GM23248 (cell line): ENCODE data around the gene ATP8A1. TPM values are rescaled to one million over a fixed set of nuclear protein-coding genes. Genes with fewer than 3 reads are reported as not detected.
"Not testable (repeated sequence)": the region's sequence is repeated elsewhere in the genome, so short reads cannot be mapped to it uniquely, and the experiment has no call there.

ENCODE experiments used
- DNase-seq: peaks from one replicate; pipeline ENCODE4 v3.0.0-alpha.2; 2015
- H2AFZ ChIP-seq: fragments of 200-600 bp; sonication (generic); 2 replicates; pipeline ENCODE4 v1.6.1; 2016; ENCODE audit warnings: antibody characterized with exemption
- H3F3A ChIP-seq: fragments of 200-600 bp; sonication (generic); 2 replicates; pipeline ENCODE4 v1.6.1; 2016; ENCODE audit warnings: mild to moderate bottlenecking, antibody characterized with exemption, mixed run types; ENCODE audit not compliant: insufficient read depth
- H3K27ac ChIP-seq: fragments of 200-600 bp; sonication (generic); 2 replicates; pipeline ENCODE4 v1.5.1; 2016; ENCODE audit warnings: mild to moderate bottlenecking
- H3K27me3 ChIP-seq: fragments of 200-600 bp; sonication (generic); replicated peaks from 2 replicates; pipeline ENCODE4 v1.6.1; 2016; ENCODE audit warnings: mild to moderate bottlenecking; ENCODE audit not compliant: insufficient read depth
- H3K36me3 ChIP-seq: fragments of 200-600 bp; sonication (generic); 2 replicates; pipeline ENCODE4 v1.6.1; 2016; ENCODE audit warnings: low read depth, mild to moderate bottlenecking
- H3K4me1 ChIP-seq: fragments of 200-600 bp; sonication (generic); 2 replicates; pipeline ENCODE4 v1.6.1; 2016; ENCODE audit warnings: mild to moderate bottlenecking; ENCODE audit not compliant: insufficient read depth
- H3K4me2 ChIP-seq: fragments of 200-600 bp; sonication (generic); one replicate; pipeline ENCODE4 v1.6.1; 2016; ENCODE audit warnings: mild to moderate bottlenecking; ENCODE audit not compliant: unreplicated experiment
- H3K4me3 ChIP-seq: fragments of 200-600 bp; sonication (generic); 2 replicates; pipeline ENCODE4 v1.5.1; 2016; ENCODE audit warnings: mild to moderate bottlenecking
- H3K79me2 ChIP-seq: fragments of 200-600 bp; sonication (generic); 2 replicates; pipeline ENCODE4 v1.6.1; 2016; ENCODE audit warnings: mild to moderate bottlenecking; ENCODE audit not compliant: insufficient read depth
- H3K9ac ChIP-seq: fragments of 200-600 bp; sonication (generic); 2 replicates; pipeline ENCODE4 v1.6.1; 2016; ENCODE audit warnings: mild to moderate bottlenecking
- H3K9me2 ChIP-seq: fragments of 200-600 bp; sonication (generic); 2 replicates; pipeline ENCODE4 v1.6.1; 2016; ENCODE audit warnings: mixed run types, mild to moderate bottlenecking, moderate library complexity; ENCODE audit not compliant: insufficient read depth
- H3K9me3 ChIP-seq: fragments of 200-600 bp; sonication (generic); one replicate; pipeline ENCODE4 v1.6.1; 2017; ENCODE audit warnings: low read depth
- H4K20me1 ChIP-seq: fragments of 200-600 bp; sonication (generic); 2 replicates; pipeline ENCODE4 v1.6.0; 2016; ENCODE audit not compliant: insufficient read depth
- EZH2 ChIP-seq: fragments of 200-600 bp; sonication (generic); IDR thresholded peaks from 2 replicates; pipeline ENCODE4 v1.6.1; 2018; ENCODE audit warnings: antibody characterized with exemption, mild to moderate bottlenecking; ENCODE audit not compliant: insufficient read depth, poor library complexity, severe bottlenecking
- EZH2phosphoT487 ChIP-seq: fragments of 200-600 bp; sonication (generic); IDR thresholded peaks from 2 replicates; pipeline ENCODE4 v1.6.1; 2018; ENCODE audit warnings: antibody characterized with exemption, moderate library complexity, mild to moderate bottlenecking, low read depth; ENCODE audit not compliant: insufficient read depth
- WGBS, 2 experiments: methylation state at CpG; one replicate each; pipeline ENCODE4 v1.1.6; 2015 to 2017; ENCODE audit warnings: low lambda C conversion rate in 2 of 2, low coverage in 1 of 2; ENCODE audit errors: missing lambda C conversion rate in 2 of 2; 5-methylcytosine and 5-hydroxymethylcytosine counted together
- in situ Hi-C: fragments of 300-500 bp; cut with MboI; formaldehyde crosslinking; loops from 2 replicates; pipeline ENCODE4 v1.15.0; 2020
- polyA plus RNA-seq: library from polyadenylated mRNA; unstranded; fragments of >200 nt; fragmentation: Nextera tagmentation; extraction: Ambion mirVana; gene quantifications from 2 replicates; pipeline ENCODE4 v1.2.1, GENCODE V29; 2016
- total RNA-seq: library from RNA; depleted of rRNA; stranded (reverse); fragments of >200 nt; shearing (Covaris generic); gene quantifications from 2 replicates; pipeline ENCODE4 v1.2.3, GENCODE V29; 2014

The ATP8A1 gene
- total and polyA plus RNA-seq, 2 experiments from 2014 or later = 0.11 to 0.13 TPM

DNA sequence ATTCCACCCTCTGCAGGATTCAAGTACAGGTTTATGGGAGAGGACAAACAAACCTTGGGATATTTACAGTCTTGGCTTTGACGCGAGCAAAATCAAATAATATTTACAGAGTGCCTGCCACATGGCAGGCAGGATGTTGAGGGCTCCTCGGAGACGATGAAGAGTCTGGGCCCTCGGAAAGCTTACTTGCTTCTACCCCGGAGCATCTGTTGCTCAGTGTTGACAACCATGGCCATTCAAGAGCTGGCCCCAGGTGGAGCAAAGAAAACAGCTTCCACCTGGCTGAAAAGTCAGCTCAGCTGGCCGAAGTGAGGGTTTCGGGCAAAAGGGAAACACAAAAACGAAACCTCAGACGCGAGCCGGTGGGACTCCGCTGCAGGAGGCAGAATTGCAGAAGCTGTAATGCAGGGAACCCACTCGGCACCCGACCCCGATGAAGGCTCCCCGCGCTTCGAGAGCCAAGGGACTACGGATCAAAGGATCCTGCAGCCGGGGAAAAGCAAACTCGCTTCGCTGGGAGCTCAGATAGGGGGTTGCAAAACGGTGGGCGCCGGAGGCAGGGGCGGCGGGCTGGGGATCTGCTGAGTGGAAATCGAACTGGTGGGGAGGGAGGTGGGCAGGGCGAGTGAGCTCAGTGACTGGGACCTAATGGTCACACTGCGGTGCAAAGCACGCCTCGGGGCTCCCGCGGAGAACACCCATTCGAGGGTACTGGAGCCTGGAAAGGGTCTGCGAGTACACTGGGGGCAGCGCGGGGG lies 805 bp downstream of the ATP8A1 start:
- Histone ChIP-seq H3K9me2 (no peaks in the 10 kb centered on the region), H3K36me3 (no peaks in the 10 kb centered on the region), H3K79me2 (no peaks in the 10 kb centered on the region), H3K27ac (no peak overlapping the region), H2AFZ (peak overlapping the region; percentile 96), H3K4me3 (peak overlapping the region; percentile 82), H3K4me1 (peaks cover 10% of the 10 kb centered on the region), H3K4me2 (peak overlapping the region; percentile 93), H3K27me3 (no peaks in the 10 kb centered on the region), H4K20me1 (no peaks in the 10 kb centered on the region), H3K9ac (no peak overlapping the region), H3F3A (peaks cover 24% of the 10 kb centered on the region), H3K9me3 (no peaks in the 10 kb centered on the region)
- WGBS, 2 experiments = 8 to 12% methylated on average over 26 to 38 of the region's 39 CpGs
- in situ Hi-C loops = no loop called here
- TF ChIP-seq EZH2phosphoT487 (no peak), EZH2 (no peak)
- DNase-seq = peak; percentile 35

DNA sequence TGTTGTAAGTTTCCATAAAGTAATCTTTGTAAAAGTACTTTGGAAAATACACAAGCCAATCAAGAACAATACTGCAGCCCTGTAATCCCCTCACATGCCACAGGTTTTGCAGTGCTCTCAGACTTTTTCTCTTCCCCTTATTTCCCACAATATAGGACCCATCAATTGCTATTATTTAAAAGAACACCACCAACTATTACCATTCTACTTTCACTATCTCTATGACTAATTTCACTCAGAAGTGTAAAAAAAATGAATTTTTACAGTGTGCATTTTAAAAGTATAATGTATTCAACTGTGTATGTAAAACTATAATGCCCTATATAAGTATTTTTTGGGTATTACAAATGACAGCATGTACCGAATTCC lies 1.7 kb downstream of the ATP8A1 start:
- no peak overlapping the region for H3K4me3 ChIP-seq
- no peaks in the 10 kb centered on the region for H3K36me3 ChIP-seq
- H3F3A ChIP-seq = peaks cover 24% of the 10 kb centered on the region
- WGBS, 2 experiments = 94 to 95% methylated on average over 1 of the region's 1 CpG
- no peak overlapping the region for H3K9ac ChIP-seq
- no peak overlapping the region for H2AFZ ChIP-seq
- no peaks in the 10 kb centered on the region for H4K20me1 ChIP-seq
- TF ChIP-seq EZH2phosphoT487 (no peak), EZH2 (no peak)
- no peaks in the 10 kb centered on the region for H3K79me2 ChIP-seq
- H3K9me3 ChIP-seq = no peaks in the 10 kb centered on the region
- peak; percentile 10 for DNase-seq
- H3K27ac ChIP-seq = no peak overlapping the region
- peaks cover 10% of the 10 kb centered on the region for H3K4me1 ChIP-seq
- no peak overlapping the region for H3K4me2 ChIP-seq
- no peaks in the 10 kb centered on the region; the same call in 1 of the 2 replicates for H3K27me3 ChIP-seq
- in situ Hi-C loops = no loop called here
- no peaks in the 10 kb centered on the region for H3K9me2 ChIP-seq

- peaks cover 10% of the 10 kb centered on the region for H3K4me1 ChIP-seq
- DNase-seq = peak; percentile 87
- in situ Hi-C loops = no loop called here
- H3K36me3 ChIP-seq = no peaks in the 10 kb centered on the region
- H3K9ac ChIP-seq = no peak overlapping the region
- H3K9me3 ChIP-seq = no peaks in the 10 kb centered on the region
- peaks cover 24% of the 10 kb centered on the region for H3F3A ChIP-seq
- no peak overlapping the region for H3K4me3 ChIP-seq
- no peaks in the 10 kb centered on the region; the same call in 1 of the 2 replicates for H3K27me3 ChIP-seq
- no peaks in the 10 kb centered on the region for H3K79me2 ChIP-seq
- WGBS, 2 experiments = 48 to 66% methylated on average over 2 of the region's 2 CpGs
- H3K9me2 ChIP-seq = no peaks in the 10 kb centered on the region
- no peak overlapping the region for H3K27ac ChIP-seq
- H3K4me2 ChIP-seq = peak overlapping the region; percentile 5
- TF ChIP-seq EZH2 (no peak), EZH2phosphoT487 (no peak)
- no peak overlapping the region for H2AFZ ChIP-seq
- H4K20me1 ChIP-seq = no peaks in the 10 kb centered on the region
Observed at GRCh38 chr4:42654631-42655268, 2.2 kb downstream of the ATP8A1 start.

DNA sequence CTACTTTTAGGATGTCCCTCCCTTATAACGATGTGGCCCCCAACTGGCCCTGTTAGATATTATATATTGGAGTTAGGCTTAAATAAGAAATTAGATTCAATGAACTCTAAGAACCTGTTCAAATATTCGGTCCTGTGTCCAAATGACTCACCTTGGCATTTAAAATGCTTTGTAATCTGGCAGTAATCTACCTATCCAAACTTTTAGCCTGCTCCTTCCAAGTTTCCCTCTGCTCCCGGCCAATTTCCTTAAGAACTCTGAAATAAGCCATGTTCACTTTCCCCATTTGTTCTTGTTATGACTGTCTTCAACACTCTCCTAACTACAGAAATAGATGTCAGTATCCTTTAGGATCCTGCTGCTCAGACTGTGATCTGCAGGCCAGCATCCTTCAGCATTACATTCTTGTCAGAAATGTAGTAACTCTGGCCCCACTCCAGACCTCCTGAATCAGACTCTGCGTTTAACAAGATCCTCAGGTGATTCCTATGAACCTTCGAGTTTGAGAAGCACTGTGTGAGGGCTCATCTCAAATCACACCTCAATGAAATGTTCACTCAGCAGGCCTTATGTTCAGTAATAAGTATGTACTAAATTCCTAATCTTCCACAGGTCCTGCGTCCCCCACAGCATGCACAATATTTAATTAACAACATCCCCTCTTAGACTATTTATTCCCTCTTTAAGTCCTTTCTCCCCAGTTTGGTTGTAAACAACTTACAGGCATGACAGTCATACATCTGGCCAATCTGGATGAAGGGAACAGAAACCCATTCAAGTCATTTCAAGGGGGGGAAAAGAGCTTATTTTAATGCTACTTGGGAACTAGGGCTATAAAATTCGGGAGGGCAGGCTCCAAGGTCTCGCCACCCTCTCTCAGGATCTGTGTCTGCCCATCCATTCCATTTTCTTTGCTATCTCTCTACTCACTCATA lies 3.0 kb downstream of the ATP8A1 start:
- H3K4me2 ChIP-seq = no peak overlapping the region
- no peak for DNase-seq
- no peak overlapping the region for H3K27ac ChIP-seq
- H3K79me2 ChIP-seq = no peaks in the 10 kb centered on the region
- no peaks in the 10 kb centered on the region for H3K9me3 ChIP-seq
- H3K4me1 ChIP-seq = peaks cover 10% of the 10 kb centered on the region
- no peak overlapping the region for H3K4me3 ChIP-seq
- no peaks in the 10 kb centered on the region for H3K9me2 ChIP-seq
- WGBS, 2 experiments = 81 to 84% methylated on average over 8 of the region's 8 CpGs
- H4K20me1 ChIP-seq = no peaks in the 10 kb centered on the region
- peaks cover 3% of the 10 kb centered on the region; the same call in 1 of the 2 replicates for H3K27me3 ChIP-seq
- TF ChIP-seq EZH2phosphoT487 (no peak), EZH2 (no peak)
- in situ Hi-C loops = no loop called here
- H3K36me3 ChIP-seq = no peaks in the 10 kb centered on the region
- peaks cover 24% of the 10 kb centered on the region for H3F3A ChIP-seq
- no peak overlapping the region for H2AFZ ChIP-seq
- H3K9ac ChIP-seq = no peak overlapping the region

DNA sequence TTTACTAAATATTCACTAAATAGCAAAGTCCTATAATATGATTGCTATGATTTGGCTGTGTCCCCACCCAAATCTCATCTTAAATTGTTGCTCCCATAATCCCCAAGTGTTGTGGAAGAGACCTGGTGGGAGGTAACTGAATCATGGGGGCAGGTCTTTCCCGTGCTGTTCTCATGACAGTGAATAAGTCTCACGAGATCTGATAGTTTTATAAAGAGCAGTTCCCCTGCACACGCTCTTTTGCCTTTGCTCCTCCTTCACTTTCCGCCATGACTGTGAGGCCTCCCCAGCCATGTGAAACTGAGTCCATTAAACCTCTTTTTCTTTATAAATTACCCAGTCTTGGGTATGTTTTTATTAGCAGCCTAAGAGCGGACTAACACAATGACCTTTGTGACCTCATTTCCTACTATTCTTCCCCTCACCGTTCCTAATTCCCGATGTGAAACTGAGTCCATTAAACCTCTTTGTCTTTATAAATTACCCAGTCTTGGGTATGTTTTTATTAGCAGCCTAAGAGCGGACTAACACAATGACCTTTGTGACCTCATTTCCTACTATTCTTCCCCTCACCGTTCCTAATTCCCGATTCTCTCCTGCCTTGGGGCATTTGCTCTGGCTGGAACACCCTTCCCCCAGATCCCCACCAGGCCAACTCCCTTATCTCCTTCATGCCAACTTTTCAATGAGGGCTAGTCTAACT lies 4.2 kb downstream of the ATP8A1 start:
- H3K27ac ChIP-seq, H3K4me2 ChIP-seq, H3K4me3 ChIP-seq, DNase-seq, H3K79me2 ChIP-seq, H2AFZ ChIP-seq, H3K36me3 ChIP-seq, H3K9me3 ChIP-seq, H4K20me1 ChIP-seq, H3K4me1 ChIP-seq, H3K9ac ChIP-seq, in situ Hi-C loops, H3K9me2 ChIP-seq, H3K27me3 ChIP-seq: not testable (repeated sequence)
- H3F3A ChIP-seq = peaks cover 24% of the 10 kb centered on the region
- WGBS, 2 experiments = 71 to 73% methylated on average over 10 of the region's 10 CpGs
